Activated T-cell treated with anti-CD3 and anti-CD28 coated beads, Interleukin-2, amount 50 U/mL, for 4 hours (primary cell): ENCODE data around the gene APBA2. TPM values are rescaled to one million over a fixed set of nuclear protein-coding genes. Genes with fewer than 3 reads are reported as not detected.
A peak's percentile ranks its signal among the peaks of the same experiment; 100 is the strongest.
"Not testable (repeated sequence)": the region's sequence is repeated elsewhere in the genome, so short reads cannot be mapped to it uniquely, and the experiment has no call there.

Experiments used
- ATAC-seq, 2 donors: fragments of 200-7000 bp; cut with Tn5 transposase; one replicate each; pipeline ENCODE4 v1.10.0; 2021
- DNase-seq: peaks from one replicate; pipeline ENCODE4 v3.0.0-alpha.2; 2020
- H3K27me3 Mint-ChIP-seq: one replicate; pipeline ENCODE4 v1.8.0; 2021; ENCODE audit warnings: low read depth, mixed read lengths
- H3K36me3 Mint-ChIP-seq: one replicate; pipeline ENCODE4 v1.8.0; 2022; ENCODE audit warnings: mixed read lengths; ENCODE audit not compliant: insufficient read depth
- H3K4me1 Mint-ChIP-seq: one replicate; pipeline ENCODE4 v1.8.0; 2021; ENCODE audit warnings: low read depth, mixed read lengths
- H3K4me3 Mint-ChIP-seq: one replicate; pipeline ENCODE4 v1.8.0; 2021; ENCODE audit warnings: mild to moderate bottlenecking, moderate library complexity, mixed read lengths
- H3K9me3 Mint-ChIP-seq: one replicate; pipeline ENCODE4 v1.8.0; 2021; ENCODE audit warnings: mixed read lengths
- total RNA-seq, 3 donors: library from RNA; stranded (reverse); gene quantifications; one replicate each; pipeline ENCODE4 v1.2.1, GENCODE V29; 2021

The APBA2 gene
- total RNA-seq, 3 donors from 2014 or later = 11.0 to 14.7 (median 14.5) TPM

DNA sequence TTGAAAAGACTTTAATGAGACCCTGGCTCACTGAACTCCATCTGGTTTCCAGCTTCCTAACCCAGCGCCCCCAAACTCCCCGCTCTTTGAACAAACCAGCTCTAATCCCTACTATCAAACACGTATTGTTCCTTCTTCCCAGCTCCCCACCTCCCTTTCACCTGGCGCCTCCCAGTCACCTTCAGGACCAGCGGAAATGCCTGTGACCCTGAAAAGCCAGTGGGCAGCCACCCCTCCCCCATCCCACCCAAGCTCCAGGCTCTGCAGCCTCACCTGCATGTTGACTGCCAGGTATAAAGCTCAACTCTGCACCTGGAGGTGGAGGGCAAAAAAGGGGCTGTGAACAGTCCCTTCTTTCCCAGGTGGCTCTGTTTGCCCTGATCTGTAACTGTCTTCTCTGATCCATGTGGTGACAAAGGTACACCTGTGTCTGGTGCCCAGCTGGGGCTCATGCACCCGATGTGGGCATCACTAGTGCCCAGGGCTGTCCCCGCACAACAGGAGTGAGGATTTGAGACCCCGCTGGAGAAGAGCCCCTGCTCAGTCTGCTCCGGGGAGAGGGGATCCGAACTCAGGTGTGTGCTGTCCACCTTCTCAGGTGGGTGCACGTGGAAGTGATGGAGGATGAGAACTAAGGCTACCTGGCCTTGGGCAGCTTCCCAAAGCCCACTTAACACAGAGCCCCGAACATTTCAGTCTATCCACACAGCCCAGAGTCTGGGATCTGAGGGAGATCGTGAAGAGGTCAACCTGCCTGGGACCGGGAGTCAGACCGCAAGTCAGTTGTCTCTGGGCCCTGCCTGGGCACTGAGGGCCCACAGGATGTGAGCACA, 254.9 kb downstream of the APBA2 start:
- ATAC-seq (no peak), DNase-seq (no peak)
- Mint-ChIP-seq H3K27me3 (peaks cover 52% of the 10 kb centered on the region), H3K4me1 (peaks cover 8% of the 10 kb centered on the region), H3K9me3 (no peaks in the 10 kb centered on the region), H3K36me3 (no peaks in the 10 kb centered on the region), H3K4me3 (no peak overlapping the region)

DNA sequence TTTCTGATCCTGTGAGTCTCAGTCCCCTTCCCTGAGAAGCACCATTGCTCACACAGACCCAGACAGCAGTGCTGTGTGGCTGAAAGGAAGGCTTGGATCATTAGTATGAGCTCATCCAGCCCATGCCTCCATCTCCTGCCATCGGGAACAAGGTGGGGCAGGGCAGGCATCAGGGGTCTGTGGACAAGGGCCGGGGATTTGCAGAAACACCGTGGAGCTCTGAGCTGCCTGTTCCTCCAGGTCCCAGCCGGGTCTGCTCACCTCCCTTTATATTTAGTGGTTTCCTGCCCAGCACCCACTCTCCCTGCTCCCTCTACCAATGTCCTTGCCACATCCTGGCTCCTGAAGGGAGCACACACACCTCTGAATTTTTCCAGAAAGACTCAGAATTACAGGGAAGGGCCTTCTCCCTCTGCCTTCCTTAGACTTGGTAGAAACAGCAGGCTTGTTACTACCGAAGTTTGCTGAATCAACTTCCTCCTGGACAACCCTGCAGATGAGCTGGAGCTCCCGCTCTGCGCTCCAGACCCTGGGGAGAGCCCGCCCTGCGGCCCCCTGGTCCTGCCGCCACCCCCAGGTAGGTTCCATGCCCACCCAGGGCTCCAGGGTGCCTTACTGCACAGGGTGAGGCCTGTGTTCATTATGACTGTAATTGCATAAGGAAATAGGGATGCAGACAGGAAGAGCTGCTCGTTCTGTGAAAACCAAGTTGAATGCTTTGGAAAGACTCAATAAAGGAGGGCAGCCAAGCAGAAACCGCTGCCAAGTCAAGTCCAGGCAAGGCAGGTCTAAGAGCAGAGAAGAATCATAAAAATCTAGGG, 255.7 kb downstream of the APBA2 start:
- Mint-ChIP-seq H3K27me3 (peaks cover 51% of the 10 kb centered on the region), H3K36me3 (no peaks in the 10 kb centered on the region), H3K4me1 (peaks cover 8% of the 10 kb centered on the region), H3K9me3 (no peaks in the 10 kb centered on the region), H3K4me3 (no peak overlapping the region)
- ATAC-seq = no peak
- no peak for DNase-seq

DNA sequence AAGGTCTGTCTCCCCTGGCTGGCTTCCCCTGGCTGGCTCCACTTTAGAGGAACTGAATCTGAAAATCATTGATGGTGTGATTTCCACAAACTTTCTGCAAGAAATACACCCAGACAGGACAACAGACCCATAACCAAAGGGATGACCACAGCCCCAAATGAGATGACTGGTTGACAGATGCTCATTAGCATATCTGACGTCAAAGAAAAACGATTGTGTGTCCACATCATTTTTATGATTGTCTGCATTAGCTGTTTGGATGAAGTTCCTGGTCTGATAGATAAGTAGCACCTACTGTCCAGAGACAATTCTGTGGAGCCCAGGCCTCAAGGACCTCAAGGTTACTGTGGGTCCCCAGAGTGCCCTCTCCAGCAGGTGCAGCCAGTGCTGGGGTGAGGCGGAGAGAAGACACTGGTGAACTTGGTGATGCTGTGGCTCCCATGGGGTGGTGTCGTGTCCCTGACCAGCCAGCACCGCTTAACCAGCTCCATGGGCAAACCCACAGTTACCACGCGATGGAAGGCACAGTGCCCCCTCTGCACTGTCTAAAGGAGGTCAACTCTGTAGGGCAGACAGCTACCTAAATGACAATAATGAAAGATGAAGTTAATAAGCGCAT, 256.5 kb downstream of the APBA2 start:
- DNase-seq (no peak), ATAC-seq (no peak)
- peaks cover 52% of the 10 kb centered on the region for H3K27me3 Mint-ChIP-seq
- no peaks in the 10 kb centered on the region for H3K9me3 Mint-ChIP-seq
- peaks cover 8% of the 10 kb centered on the region for H3K4me1 Mint-ChIP-seq
- H3K4me3 Mint-ChIP-seq = no peak overlapping the region
- no peaks in the 10 kb centered on the region for H3K36me3 Mint-ChIP-seq

DNA sequence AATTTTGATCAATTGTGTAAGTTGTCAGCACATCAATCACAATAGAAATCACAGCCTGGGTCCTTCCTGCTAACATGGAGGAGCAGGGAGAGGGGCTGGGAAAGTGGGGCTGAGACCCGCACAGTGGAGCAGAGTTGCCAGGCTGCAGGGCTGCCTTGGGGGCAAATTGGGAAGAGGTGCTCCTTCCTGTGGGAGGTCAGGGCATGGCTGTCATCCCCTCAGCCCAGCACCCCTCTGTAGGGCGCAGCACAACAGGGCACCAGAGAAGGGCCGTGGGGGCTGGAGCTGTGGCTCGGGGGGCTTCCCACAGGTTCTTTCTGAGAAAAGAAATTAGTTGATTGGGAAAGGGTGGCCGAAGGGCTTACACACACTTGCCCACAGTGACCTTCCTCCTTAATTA, 257.5 kb downstream of the APBA2 start:
- ATAC-seq (no peak), DNase-seq (no peak)
- Mint-ChIP-seq H3K9me3 (no peaks in the 10 kb centered on the region), H3K27me3 (peaks cover 50% of the 10 kb centered on the region), H3K36me3 (no peaks in the 10 kb centered on the region), H3K4me3 (no peak overlapping the region), H3K4me1 (peaks cover 8% of the 10 kb centered on the region)

DNA sequence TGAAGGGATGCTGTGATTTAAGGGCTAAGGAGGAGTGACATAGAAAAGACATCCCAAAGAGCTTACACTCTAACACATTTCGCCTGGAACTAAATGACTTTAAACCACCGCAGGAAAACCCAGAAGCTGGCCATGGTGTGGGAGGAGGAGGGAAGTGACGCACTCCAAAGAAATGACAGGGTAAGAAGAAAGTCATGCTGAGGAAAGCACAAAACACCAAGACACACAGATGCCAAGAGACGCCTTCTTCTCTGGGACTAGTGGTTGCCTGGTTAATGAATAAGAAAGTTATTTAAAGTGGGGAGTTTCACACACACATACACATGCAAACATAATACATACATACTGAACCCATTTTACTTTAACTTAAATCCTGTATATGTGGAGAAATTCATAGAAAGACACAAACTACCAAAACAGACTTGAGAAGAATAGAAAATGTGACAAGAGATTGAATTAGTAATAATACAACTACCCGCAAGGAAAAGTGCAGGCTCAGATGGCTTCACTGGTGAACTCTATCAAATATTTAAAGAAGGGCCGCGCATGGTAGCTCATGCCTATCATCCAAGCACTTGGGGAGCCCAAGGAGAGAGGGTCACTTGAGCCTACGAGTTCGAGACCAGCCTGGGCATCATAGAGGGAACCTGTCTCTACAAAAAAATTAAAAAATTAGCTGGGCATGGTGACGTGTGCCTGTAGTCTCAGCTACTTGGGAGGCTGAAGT, 258.3 kb downstream of the APBA2 start:
- ATAC-seq (peak in 1 of 2 donors; percentile 33), DNase-seq (no peak)
- Mint-ChIP-seq H3K9me3 (no peaks in the 10 kb centered on the region), H3K36me3 (no peaks in the 10 kb centered on the region), H3K4me1 (peaks cover 7% of the 10 kb centered on the region), H3K4me3 (no peak overlapping the region), H3K27me3 (peaks cover 42% of the 10 kb centered on the region)

DNA sequence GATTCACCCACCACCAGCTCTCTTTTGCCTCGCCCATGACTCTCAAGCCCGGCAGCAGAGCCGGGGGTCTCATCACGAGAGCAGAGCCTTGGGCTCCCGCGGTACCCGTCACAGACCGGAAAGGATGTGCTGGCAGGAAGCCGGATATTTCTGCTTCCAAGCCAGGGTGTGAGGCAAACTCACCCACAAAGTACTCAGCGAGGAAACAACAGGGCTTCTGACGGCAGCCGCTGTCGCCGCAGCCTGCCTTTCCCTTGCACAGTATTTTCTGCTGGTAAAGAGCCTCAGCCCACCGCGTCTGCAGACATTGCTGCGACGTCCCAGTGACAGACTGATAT, 263.9 kb downstream of the APBA2 start:
- ATAC-seq (no peak), DNase-seq (no peak)
- Mint-ChIP-seq H3K9me3 (no peaks in the 10 kb centered on the region), H3K27me3 (peaks cover 2% of the 10 kb centered on the region), H3K4me1 (no peaks in the 10 kb centered on the region), H3K36me3 (no peaks in the 10 kb centered on the region), H3K4me3 (no peak overlapping the region)

DNA sequence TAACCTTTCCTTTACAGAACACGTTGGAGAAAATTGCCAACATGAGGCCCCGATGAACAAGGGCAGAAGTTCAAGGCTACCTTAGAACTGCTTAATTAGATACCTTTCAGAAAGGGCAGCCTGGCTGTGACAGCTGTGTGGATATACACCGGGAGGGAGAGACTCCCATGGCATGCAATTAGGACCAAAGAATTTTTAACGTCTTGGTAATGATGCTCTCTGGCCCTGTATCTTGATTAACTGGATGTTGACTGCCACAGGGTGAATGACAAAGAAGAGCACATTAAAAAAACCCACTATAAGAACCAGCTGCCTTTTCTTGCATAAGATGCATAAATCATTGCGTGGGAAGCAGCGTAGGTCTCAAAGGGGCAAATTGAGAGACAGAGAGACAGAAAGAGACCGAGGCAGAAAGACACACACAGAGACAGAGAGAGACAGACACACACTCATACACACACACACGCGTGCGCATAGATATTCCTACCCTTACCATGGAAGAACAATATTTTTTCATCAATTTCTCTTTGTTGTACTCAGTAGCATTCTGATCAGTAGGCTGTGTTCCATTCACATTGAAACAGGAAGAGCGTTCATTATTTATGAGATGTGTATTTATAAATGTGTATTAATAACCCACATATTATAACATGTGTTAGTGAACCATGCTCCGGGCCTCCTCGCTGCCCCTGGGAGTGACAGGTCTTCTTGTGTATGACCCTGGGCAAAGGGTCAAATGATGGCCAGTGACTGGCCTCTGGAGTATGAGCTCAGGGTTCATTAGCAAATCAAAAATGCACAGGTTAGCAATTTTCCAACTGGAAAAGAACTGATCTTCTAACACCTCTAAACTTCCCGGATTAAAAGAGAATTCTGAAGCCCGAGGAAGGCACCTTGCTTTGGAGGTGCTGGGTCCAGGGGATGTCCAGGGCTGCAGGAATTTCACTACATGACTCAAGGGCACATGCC, 265.0 kb downstream of the APBA2 start:
- Mint-ChIP-seq H3K4me1 (no peaks in the 10 kb centered on the region), H3K9me3 (no peaks in the 10 kb centered on the region), H3K4me3 (no peak overlapping the region), H3K36me3 (no peaks in the 10 kb centered on the region), H3K27me3 (peaks cover 4% of the 10 kb centered on the region)
- DNase-seq (no peak), ATAC-seq (no peak)

DNA sequence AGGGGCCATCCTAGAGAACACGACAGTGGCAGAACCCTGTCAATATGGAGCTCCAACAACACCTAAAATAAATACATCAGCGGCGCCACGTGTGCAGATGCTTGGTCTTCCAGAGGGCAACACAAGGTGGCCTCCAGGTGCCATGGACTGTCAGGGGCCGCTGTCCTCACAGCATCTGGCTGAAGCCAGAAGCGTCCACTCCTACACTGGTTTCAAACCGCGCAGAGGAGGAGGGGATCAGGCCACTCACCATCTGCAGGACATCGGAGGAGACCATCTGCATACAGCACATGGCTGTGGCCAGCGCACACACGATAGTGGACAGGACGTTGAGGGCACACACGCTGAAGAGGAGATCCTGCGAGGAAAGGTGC, 265.7 kb downstream of the APBA2 start:
- Mint-ChIP-seq H3K27me3 (peaks cover 6% of the 10 kb centered on the region), H3K4me1 (no peaks in the 10 kb centered on the region), H3K9me3 (no peaks in the 10 kb centered on the region), H3K4me3 (no peak overlapping the region), H3K36me3 (no peaks in the 10 kb centered on the region)
- ATAC-seq = no peak
- DNase-seq = no peak

DNA sequence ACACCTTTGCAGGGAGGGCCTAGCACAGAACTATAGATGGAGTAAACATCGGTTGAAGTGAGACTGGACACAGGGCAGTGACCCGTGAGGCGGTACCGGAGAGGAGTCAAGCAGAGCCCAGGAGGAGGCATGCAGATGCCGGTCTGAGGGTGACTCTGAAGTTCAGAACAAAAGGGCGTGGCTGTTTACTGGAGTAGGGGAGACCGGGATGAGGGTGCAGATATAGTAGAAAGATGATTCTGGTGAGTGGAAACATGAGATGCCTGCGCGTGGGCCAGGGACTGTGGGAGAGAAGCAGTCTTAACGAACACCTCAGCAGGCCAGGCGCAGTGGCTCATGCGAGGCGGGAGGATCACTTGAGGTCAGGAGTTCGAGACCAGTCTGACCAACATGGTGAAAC, 270.7 kb downstream of the APBA2 start:
- DNase-seq = no peak
- no peak overlapping the region for H3K4me3 Mint-ChIP-seq
- ATAC-seq = no peak
- no peaks in the 10 kb centered on the region for H3K9me3 Mint-ChIP-seq
- H3K27me3 Mint-ChIP-seq = peaks cover 14% of the 10 kb centered on the region
- H3K36me3 Mint-ChIP-seq = no peaks in the 10 kb centered on the region
- peaks cover 3% of the 10 kb centered on the region for H3K4me1 Mint-ChIP-seq

DNA sequence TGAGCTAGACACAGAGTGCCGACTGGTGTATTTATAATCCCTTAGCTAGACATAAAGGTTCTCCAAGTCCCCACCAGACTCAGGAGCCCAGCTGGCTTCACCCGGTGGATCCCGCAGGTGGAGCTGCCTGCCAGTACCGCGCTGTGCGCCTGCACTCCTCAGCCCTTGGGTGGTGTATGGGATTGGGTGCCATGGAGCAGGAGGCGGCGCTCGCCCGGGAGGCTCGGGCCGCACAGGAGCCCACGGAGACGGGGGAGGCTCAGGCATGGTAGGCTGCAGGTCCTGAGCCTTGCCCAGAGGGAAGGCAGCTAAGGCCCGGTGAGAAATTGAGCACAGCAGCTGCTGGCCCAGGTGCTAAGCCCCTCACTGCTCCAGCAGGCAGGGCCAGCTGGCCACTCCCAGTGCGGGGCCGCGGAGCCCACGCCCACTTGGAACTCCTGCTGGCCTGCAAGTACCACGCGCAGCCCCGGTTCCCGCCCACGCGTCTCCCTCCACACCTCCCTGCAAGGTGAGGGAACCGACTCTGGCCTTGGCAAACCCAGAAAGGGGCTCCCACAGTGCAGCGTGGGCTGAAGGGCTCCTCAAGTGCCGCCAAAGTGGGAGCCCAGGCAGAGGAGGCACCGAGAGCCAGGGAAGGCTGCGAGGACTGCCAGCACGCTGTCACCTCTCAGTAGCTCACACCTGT, 274.1 kb downstream of the APBA2 start:
- DNase-seq (no peak), ATAC-seq (no peak)
- Mint-ChIP-seq H3K4me1 (peaks cover 3% of the 10 kb centered on the region), H3K27me3 (peaks cover 33% of the 10 kb centered on the region), H3K4me3 (no peak overlapping the region), H3K36me3 (no peaks in the 10 kb centered on the region), H3K9me3 (peaks cover 14% of the 10 kb centered on the region)

DNA sequence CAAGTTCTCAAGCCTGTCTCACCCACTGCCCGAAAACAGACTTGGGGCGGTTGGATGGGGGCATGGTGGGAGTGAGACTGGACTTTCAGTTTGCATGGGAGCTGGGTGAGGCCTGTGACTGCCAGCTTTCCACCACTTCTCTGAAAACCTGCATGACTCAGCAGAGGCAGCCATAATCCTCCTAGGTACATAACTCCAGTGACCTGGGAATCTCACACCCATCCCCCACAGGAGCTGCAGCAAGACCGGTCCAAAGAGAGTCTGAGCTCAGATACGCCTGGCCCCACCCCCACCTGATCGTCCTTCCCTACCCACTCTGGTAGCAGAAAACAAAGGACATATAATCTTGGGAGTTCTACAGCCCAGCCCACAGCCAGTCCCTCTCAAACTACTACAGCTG, 276.6 kb downstream of the APBA2 start:
- Mint-ChIP-seq H3K4me3 (no peak overlapping the region), H3K36me3 (no peaks in the 10 kb centered on the region), H3K9me3 (peaks cover 14% of the 10 kb centered on the region), H3K4me1 (peaks cover 3% of the 10 kb centered on the region), H3K27me3 (peaks cover 30% of the 10 kb centered on the region)
- no peak for DNase-seq
- ATAC-seq = no peak

DNA sequence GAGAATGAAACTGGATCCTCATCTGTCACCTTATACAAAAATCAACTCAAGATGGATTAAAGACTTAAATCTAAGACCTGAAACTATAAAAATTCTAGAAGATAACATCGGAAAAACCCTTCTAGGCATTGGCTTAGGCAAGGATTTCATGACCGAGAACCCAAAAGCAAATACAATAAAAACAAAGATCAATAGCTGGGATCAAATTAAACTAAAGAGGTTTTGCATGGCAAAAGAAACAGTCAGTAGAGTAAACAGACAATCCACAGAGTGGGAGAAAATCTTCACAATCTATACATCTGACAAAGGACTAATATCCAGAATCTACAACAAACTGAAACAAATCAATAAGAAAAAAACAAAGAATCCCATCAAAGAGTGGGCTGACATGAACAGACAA, 281.3 kb downstream of the APBA2 start:
- not testable (repeated sequence) for ATAC-seq, H3K9me3 Mint-ChIP-seq, H3K4me3 Mint-ChIP-seq, H3K36me3 Mint-ChIP-seq, DNase-seq, H3K4me1 Mint-ChIP-seq
- H3K27me3 Mint-ChIP-seq = peaks cover 18% of the 10 kb centered on the region
